Measurements from ENCODE around the gene KIF1B. TPM values are rescaled to one million over a fixed set of nuclear protein-coding genes. Genes with fewer than 3 reads are reported as not detected.

Gene KIF1B
- polyA plus RNA-seq = 23.8 TPM
- long read RNA-seq, donor 1 = 0 reads
- long read RNA-seq, donor 2, full-length matches to known transcripts = 1 of 1 reads
- long read RNA-seq, donor 2, partial matches to known transcripts = 0 of 1 reads
- long read RNA-seq, donor 2, other reads (novel, unspliced or antisense) = 0 of 1 reads
- long read RNA-seq, donor 3 = 0 reads
- long read RNA-seq, donor 4 = 0 reads
- long read RNA-seq, donor 5 = 0 reads
- long read RNA-seq, donor 6 = 0 reads
- long read RNA-seq, donor 7, full-length matches to known transcripts = 1 of 1 reads
- long read RNA-seq, donor 7, partial matches to known transcripts = 0 of 1 reads
- long read RNA-seq, donor 7, other reads (novel, unspliced or antisense) = 0 of 1 reads
- long read RNA-seq, donor 8 = 0 reads
- long read RNA-seq, donor 9 = 0 reads
- long read RNA-seq, donor 10 = 0 reads
- long read RNA-seq, donor 11, full-length matches to known transcripts = 1 of 1 reads
- long read RNA-seq, donor 11, partial matches to known transcripts = 0 of 1 reads
- long read RNA-seq, donor 11, other reads (novel, unspliced or antisense) = 0 of 1 reads

GRCh38 chr1:10209905-10210810, at the start of gene KIF1B:
TSS of gene KIF1B (plus strand) at chr1:10210570. CDS start at chr1:10232329, 21,759 bp downstream.
- DNase-seq = peak; percentile 98
- Histone ChIP-seq H3K4me3 (ENCODE audit: low read length) (peak within 1 kb of the TSS; percentile 96), H3K4me1 (ENCODE audit: control insufficient read depth, insufficient read depth, low read length) (peaks cover 9% of the 10 kb centered on the region), H3K36me3 (ENCODE audit: control insufficient read depth, insufficient read depth, low read length) (no peaks in the 10 kb centered on the region), H3K27ac (ENCODE audit: low read length) (peak within 1 kb of the TSS; percentile 92), H3K9me3 (ENCODE audit: control insufficient read depth, low read depth, low read length) (no peaks in the 10 kb centered on the region), H3K27me3 (ENCODE audit: control insufficient read depth, insufficient read depth, low read length) (no peaks in the 10 kb centered on the region)
- no CpG with 5 or more reads among the region's 107 CpGs for WGBS (ENCODE audit: insufficient coverage, low lambda C conversion rate)

DNA sequence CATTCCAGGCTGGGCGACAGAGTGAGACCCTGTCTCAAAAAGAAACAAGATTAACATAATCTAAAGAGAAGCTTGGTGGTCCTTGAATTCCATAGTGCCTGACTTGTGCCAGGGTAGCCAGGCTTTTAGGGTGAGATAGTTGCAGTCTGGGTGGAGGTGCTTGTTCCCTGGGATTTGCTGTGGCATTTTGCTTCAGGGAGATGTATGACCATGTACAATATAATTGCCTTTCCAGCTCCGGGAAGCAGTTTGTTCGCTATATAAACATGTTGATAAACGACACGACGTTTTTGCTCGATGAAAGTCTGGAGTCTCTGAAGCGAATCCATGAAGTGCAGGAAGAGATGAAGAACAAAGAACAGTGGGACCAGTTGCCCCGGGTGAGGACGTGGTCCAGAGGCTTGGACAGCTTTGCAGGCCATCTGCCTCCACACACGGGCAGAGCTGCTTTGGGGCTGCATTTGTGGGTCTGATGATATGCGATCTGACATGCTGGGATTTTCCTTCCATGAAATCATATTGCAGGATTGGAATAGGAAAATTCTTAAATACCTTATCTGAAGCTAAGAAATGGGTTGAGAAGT, 49.4 kb upstream of the KIF1B start:
- peaks cover 7% of the 10 kb centered on the region for H3K4me1 ChIP-seq (ENCODE audit: control insufficient read depth, insufficient read depth, low read length)
- H3K27ac ChIP-seq (ENCODE audit: low read length) = peak overlapping the region; percentile 15
- H3K27me3 ChIP-seq (ENCODE audit: control insufficient read depth, insufficient read depth, low read length) = no peaks in the 10 kb centered on the region
- no peak overlapping the region for H3K4me3 ChIP-seq (ENCODE audit: low read length)
- DNase-seq = no peak
- no peaks in the 10 kb centered on the region for H3K9me3 ChIP-seq (ENCODE audit: control insufficient read depth, low read depth, low read length)
- WGBS (ENCODE audit: insufficient coverage, low lambda C conversion rate) = no CpG with 5 or more reads among the region's 12 CpGs
- peaks cover 40% of the 10 kb centered on the region for H3K36me3 ChIP-seq (ENCODE audit: control insufficient read depth, insufficient read depth, low read length)

DNA sequence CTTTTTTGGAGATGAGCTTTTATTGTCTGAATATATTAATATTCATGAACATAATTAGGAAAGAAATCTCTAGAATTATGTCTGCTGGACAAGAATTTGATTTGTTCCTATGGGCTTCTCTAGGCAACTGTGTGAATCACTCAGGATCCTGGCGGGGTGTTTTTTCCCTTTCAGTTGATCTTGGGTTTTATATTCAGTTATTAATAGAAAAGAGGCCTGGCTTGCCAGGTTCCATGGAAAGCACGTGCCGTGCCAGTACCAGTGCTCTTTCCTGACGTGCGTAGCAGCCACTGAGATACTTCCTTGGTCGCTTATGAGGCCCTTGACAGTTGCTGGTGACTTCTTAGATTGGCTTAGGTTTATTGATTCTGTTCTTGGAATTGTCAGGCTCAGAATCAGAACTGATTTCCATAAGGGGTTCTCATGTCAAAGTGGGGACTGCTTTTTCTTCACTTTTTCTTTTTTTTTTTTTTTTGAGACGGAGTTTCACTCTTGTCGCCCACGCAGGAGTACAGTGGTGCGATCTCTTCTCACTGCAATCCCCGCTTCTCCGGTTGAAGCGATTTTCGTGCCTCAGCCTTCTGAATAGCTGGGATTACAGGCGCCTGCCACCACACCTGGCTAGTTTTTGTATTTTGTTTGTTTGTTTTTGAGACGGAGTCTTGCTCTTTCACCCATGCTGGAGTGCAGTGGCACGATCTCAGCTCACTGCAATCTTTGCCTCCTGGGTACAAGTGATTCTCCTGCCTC, 48.7 kb upstream of the KIF1B start:
- no peaks in the 10 kb centered on the region for H3K27me3 ChIP-seq (ENCODE audit: control insufficient read depth, insufficient read depth, low read length)
- no peak overlapping the region for H3K4me3 ChIP-seq (ENCODE audit: low read length)
- H3K4me1 ChIP-seq (ENCODE audit: control insufficient read depth, insufficient read depth, low read length) = peaks cover 7% of the 10 kb centered on the region
- H3K27ac ChIP-seq (ENCODE audit: low read length) = no peak overlapping the region
- H3K9me3 ChIP-seq (ENCODE audit: control insufficient read depth, low read depth, low read length) = no peaks in the 10 kb centered on the region
- no peak for DNase-seq
- 85% methylated on average over 2 of the region's 17 CpGs for WGBS (ENCODE audit: insufficient coverage, low lambda C conversion rate)
- peaks cover 39% of the 10 kb centered on the region for H3K36me3 ChIP-seq (ENCODE audit: control insufficient read depth, insufficient read depth, low read length)

GRCh38 chr1:10168912-10169514, 41.4 kb upstream of the KIF1B start:
- no peak for DNase-seq
- H3K4me1 ChIP-seq (ENCODE audit: control insufficient read depth, insufficient read depth, low read length) = peaks cover 4% of the 10 kb centered on the region
- no peaks in the 10 kb centered on the region for H3K9me3 ChIP-seq (ENCODE audit: control insufficient read depth, low read depth, low read length)
- no peaks in the 10 kb centered on the region for H3K27me3 ChIP-seq (ENCODE audit: control insufficient read depth, insufficient read depth, low read length)
- peaks cover 60% of the 10 kb centered on the region for H3K36me3 ChIP-seq (ENCODE audit: control insufficient read depth, insufficient read depth, low read length)
- no peak overlapping the region for H3K27ac ChIP-seq (ENCODE audit: low read length)
- H3K4me3 ChIP-seq (ENCODE audit: low read length) = no peak overlapping the region
- 100% methylated on average over 1 of the region's 7 CpGs for WGBS (ENCODE audit: insufficient coverage, low lambda C conversion rate)

DNA sequence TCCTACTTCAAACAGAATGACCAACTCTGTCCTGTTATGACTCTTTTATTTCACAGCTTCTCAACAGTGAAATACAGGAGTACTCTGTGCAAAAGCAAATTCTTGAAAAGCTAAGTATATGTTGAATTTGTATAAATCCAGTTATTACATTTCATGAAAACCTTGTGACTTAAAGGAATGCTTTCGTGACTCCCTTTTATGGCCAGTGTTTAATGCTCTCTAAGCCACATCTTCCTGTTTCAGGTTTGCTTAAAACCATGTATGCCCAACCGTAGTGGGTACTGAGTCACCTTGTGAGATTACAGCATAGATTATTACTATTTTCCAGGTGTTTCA, 40.2 kb upstream of the KIF1B start:
- no peak overlapping the region for H3K4me3 ChIP-seq (ENCODE audit: low read length)
- 67% methylated on average over 1 of the region's 2 CpGs for WGBS (ENCODE audit: insufficient coverage, low lambda C conversion rate)
- peaks cover 4% of the 10 kb centered on the region for H3K4me1 ChIP-seq (ENCODE audit: control insufficient read depth, insufficient read depth, low read length)
- no peaks in the 10 kb centered on the region for H3K27me3 ChIP-seq (ENCODE audit: control insufficient read depth, insufficient read depth, low read length)
- no peak overlapping the region for H3K27ac ChIP-seq (ENCODE audit: low read length)
- H3K9me3 ChIP-seq (ENCODE audit: control insufficient read depth, low read depth, low read length) = no peaks in the 10 kb centered on the region
- DNase-seq = peak in 1 of 2 donors; percentile 15
- H3K36me3 ChIP-seq (ENCODE audit: control insufficient read depth, insufficient read depth, low read length) = peaks cover 56% of the 10 kb centered on the region

DNA sequence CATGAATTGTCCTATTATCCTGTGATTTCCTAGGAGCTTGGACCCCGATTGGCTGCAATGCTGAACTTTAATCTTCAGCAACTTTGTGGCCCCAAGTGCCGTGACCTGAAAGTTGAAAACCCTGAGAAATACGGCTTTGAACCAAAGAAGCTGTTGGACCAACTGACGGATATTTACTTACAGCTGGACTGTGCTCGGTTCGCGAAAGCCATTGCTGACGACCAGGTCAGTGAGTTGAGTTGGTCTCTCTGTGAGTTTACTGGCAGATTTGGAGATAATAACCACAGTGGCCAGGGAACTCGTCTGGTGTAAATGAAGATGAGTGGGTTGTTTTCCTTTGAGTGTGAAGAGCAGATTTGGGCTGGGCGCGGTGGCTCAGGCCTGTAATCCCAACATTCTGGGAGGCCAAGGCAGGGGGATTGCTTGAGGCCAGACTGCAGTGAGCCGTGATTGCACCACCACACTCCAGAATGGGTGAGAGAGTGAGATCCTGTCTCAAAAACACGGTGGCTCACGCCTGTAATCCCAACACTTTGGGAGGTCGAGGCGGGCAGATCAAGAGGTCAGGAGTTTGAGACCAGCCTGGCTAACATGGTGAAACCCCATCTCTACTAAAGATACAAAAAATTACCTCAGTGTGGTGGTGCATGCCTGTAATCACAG, 39.1 kb upstream of the KIF1B start:
- Histone ChIP-seq H3K27ac (ENCODE audit: low read length) (peak overlapping the region; percentile 25), H3K36me3 (ENCODE audit: control insufficient read depth, insufficient read depth, low read length) (peaks cover 48% of the 10 kb centered on the region), H3K4me3 (ENCODE audit: low read length) (no peak overlapping the region), H3K4me1 (ENCODE audit: control insufficient read depth, insufficient read depth, low read length) (peaks cover 4% of the 10 kb centered on the region), H3K9me3 (ENCODE audit: control insufficient read depth, low read depth, low read length) (no peaks in the 10 kb centered on the region), H3K27me3 (ENCODE audit: control insufficient read depth, insufficient read depth, low read length) (no peaks in the 10 kb centered on the region)
- WGBS (ENCODE audit: insufficient coverage, low lambda C conversion rate) = no CpG with 5 or more reads among the region's 16 CpGs
- DNase-seq = no peak

- H3K36me3 ChIP-seq (ENCODE audit: control insufficient read depth, insufficient read depth, low read length) = peaks cover 48% of the 10 kb centered on the region
- H3K27ac ChIP-seq (ENCODE audit: low read length) = no peak overlapping the region
- peaks cover 4% of the 10 kb centered on the region for H3K4me1 ChIP-seq (ENCODE audit: control insufficient read depth, insufficient read depth, low read length)
- no peak for DNase-seq
- H3K9me3 ChIP-seq (ENCODE audit: control insufficient read depth, low read depth, low read length) = no peaks in the 10 kb centered on the region
- WGBS (ENCODE audit: insufficient coverage, low lambda C conversion rate) = 100% methylated on average over 3 of the region's 8 CpGs
- H3K4me3 ChIP-seq (ENCODE audit: low read length) = no peak overlapping the region
- no peaks in the 10 kb centered on the region for H3K27me3 ChIP-seq (ENCODE audit: control insufficient read depth, insufficient read depth, low read length)
Measured at GRCh38 chr1:10171995-10172669, 38.2 kb upstream of the KIF1B start.

- no CpG with 5 or more reads among the region's 10 CpGs for WGBS (ENCODE audit: insufficient coverage, low lambda C conversion rate)
Measured at GRCh38 chr1:10173582-10173981, 36.8 kb upstream of the KIF1B start.

GRCh38 chr1:10177876-10178275, 32.5 kb upstream of the KIF1B start:
- no CpG with 5 or more reads among the region's 5 CpGs for WGBS (ENCODE audit: insufficient coverage, low lambda C conversion rate)
- no peaks in the 10 kb centered on the region for H3K9me3 ChIP-seq (ENCODE audit: control insufficient read depth, low read depth, low read length)
- peaks cover 46% of the 10 kb centered on the region for H3K36me3 ChIP-seq (ENCODE audit: control insufficient read depth, insufficient read depth, low read length)
- H3K27me3 ChIP-seq (ENCODE audit: control insufficient read depth, insufficient read depth, low read length) = no peaks in the 10 kb centered on the region
- H3K4me3 ChIP-seq (ENCODE audit: low read length) = no peak overlapping the region
- no peaks in the 10 kb centered on the region for H3K4me1 ChIP-seq (ENCODE audit: control insufficient read depth, insufficient read depth, low read length)
- DNase-seq = no peak
- no peak overlapping the region for H3K27ac ChIP-seq (ENCODE audit: low read length)

More at GRCh38 chr1:10173582-10173981, 36.8 kb upstream of the KIF1B start:
- Histone ChIP-seq H3K36me3 (ENCODE audit: control insufficient read depth, insufficient read depth, low read length) (peaks cover 47% of the 10 kb centered on the region), H3K4me3 (ENCODE audit: low read length) (no peak overlapping the region), H3K4me1 (ENCODE audit: control insufficient read depth, insufficient read depth, low read length) (peaks cover 4% of the 10 kb centered on the region), H3K27ac (ENCODE audit: low read length) (no peak overlapping the region), H3K9me3 (ENCODE audit: control insufficient read depth, low read depth, low read length) (no peaks in the 10 kb centered on the region), H3K27me3 (ENCODE audit: control insufficient read depth, insufficient read depth, low read length) (no peaks in the 10 kb centered on the region)
- no peak for DNase-seq

Measured in large intestine (tissue), 12 donors.